Activated CD8-positive, alpha-beta T cell treated with anti-CD3 and anti-CD28 coated beads, Interleukin-2, amount 10 ng/mL, durations not matched to agents 7 days and 5 days (primary cell): ENCODE results near the gene MAZ. TPM values are rescaled to one million over a fixed set of nuclear protein-coding genes. Genes with fewer than 3 reads are reported as not detected.
A peak's percentile ranks its signal among the peaks of the same experiment; 100 is the strongest.
"Not testable (repeated sequence)": the region's sequence is repeated elsewhere in the genome, so short reads cannot be mapped to it uniquely, and the experiment has no call there.

Source experiments
- ATAC-seq: fragments of 150-1000 bp; cut with Tn5 transposase; one replicate; pipeline ENCODE4 v1.10.0; 2021; ENCODE audit warnings: moderate library complexity
- CTCF ChIA-PET: fragments of 350-600 bp; sonication (Branson Sonifier 250); formaldehyde crosslinking; loops from one replicate; lab custom pipeline; 2021; ENCODE audit warnings: antibody characterized with exemption; lab: Charles Lee
- POLR2A ChIA-PET: fragments of 350-600 bp; sonication (Branson Sonifier 250); formaldehyde crosslinking; loops from one replicate; lab custom pipeline; 2021; ENCODE audit warnings: antibody characterized with exemption; lab: Charles Lee
- DNase-seq: peaks from one replicate; pipeline ENCODE4 v3.0.0-alpha.2; 2020
- H3K27ac Mint-ChIP-seq: one replicate; pipeline ENCODE4 v1.8.0; 2021; ENCODE audit warnings: mild to moderate bottlenecking, mixed read lengths
- H3K27me3 Mint-ChIP-seq: one replicate; pipeline ENCODE4 v1.8.0; 2021; ENCODE audit warnings: low read depth, mixed read lengths
- H3K36me3 Mint-ChIP-seq: one replicate; pipeline ENCODE4 v1.8.0; 2021; ENCODE audit warnings: low read depth, mixed read lengths
- H3K4me1 Mint-ChIP-seq: one replicate; pipeline ENCODE4 v1.8.0; 2021; ENCODE audit warnings: low read depth, mixed read lengths
- H3K4me3 Mint-ChIP-seq: one replicate; pipeline ENCODE4 v1.8.0; 2021; ENCODE audit warnings: mild to moderate bottlenecking, mixed read lengths
- H3K9me3 Mint-ChIP-seq: one replicate; pipeline ENCODE4 v1.8.0; 2022; ENCODE audit warnings: mixed read lengths; ENCODE audit not compliant: insufficient read depth
- total RNA-seq, 2 experiments: library from RNA; stranded (reverse); gene quantifications; one replicate each; pipeline ENCODE4 v1.2.3, GENCODE V29; 2021

Gene MAZ
- total RNA-seq, 2 experiments from 2014 or later: 455 to 494 TPM

DNA sequence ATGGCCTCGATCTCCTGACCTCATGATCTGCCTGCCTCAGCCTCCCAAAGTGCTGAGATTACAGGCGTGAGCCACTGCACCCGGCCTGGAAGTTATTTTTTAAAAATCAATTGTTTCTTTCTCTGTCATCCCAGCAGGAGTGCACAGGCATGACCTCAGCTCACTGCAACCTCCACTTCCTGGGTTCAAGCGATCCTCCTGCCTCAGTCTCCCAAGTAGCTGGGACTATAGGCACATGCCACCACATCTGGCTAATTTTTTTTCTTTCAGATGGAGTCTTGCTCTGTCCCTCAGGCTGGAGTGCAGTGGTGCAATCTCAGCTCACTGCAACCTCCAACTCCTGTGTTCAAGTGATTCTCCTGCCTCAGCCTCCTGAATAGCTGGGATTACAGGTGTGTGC, 19.2 kb upstream of the MAZ start:
- POLR2A ChIA-PET, H3K27ac Mint-ChIP-seq, H3K9me3 Mint-ChIP-seq, H3K27me3 Mint-ChIP-seq, H3K4me3 Mint-ChIP-seq, ATAC-seq, DNase-seq: not testable (repeated sequence)
- CTCF ChIA-PET: interaction anchor here (2.5 kb wide), 1 partner anchor 61 kb away, joined by 9 read pairs; no protein-coding TSS in a partner anchor
- Mint-ChIP-seq H3K4me1 (peaks cover 33% of the 10 kb centered on the region), H3K36me3 (peaks cover 17% of the 10 kb centered on the region)

DNA sequence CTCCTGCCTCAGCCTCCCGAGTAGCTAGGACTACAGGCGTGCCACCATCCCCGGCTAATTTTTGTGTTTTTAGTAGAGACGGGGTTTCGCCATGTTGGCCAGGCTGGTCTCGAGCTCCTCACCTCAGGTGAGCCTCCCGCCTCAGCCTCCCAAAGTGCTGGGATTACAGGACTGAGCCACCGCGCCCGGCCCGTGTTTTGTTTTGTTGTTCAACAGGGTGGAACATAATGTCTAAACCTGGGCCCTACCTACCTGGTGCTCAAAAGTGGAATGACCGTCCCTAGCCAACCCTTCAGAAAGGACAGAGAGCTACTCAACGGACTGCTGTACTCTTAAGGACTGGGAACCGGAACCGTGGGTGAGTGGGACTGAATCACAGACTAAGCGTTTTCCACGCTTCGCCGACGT, 16.6 kb upstream of the MAZ start:
- CTCF ChIA-PET: interaction anchor here (0.6 to 5.3 kb wide), 25 partner anchors 13 to 253 kb away, joined by 3 to 64 read pairs (median 6); partner anchors contain the start of genes C16orf54, INO80E, MAZ and MVP
- ATAC-seq: no peak
- peaks cover 45% of the 10 kb centered on the region for H3K4me1 Mint-ChIP-seq

DNA sequence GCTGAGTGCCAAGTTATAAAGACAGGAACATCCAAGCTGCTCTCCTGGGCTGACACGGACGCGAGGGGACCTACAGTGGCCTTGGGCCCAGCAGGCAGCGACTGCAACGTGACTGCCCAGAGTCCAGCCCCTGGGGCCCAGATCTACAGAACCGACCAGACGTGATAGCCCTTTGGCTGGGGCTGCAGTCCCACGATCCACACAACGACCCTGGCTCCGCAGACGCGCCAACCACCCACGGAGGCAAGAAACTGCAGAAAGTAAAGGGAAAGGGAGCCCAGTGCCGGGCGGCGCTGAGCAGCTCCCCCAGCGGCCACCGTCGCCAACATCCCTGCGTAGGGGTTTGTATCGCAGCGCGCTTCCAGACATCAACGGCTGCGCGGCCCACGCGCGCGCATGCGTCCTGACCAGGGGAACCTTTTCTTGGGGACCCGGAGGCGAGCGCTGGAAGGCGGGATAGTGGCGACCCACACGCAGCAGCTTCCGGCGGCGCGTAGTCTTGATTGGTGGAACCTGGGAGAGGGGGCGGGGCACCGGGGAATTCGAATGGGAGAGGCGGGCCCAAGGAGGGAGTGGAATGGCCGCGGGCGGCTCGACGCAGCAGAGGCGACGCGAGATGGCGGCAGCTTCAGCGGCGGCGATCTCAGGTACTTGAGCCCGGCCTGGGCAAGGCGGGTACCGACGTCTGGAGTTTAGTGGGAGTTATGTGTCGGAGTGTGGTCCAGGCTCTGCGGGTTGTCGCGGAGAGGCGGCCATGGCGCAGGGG, 16.0 kb upstream of the MAZ start, which contains the start of gene KIF22:
TSS of gene KIF22 (plus strand) at position 569 of the 766 bp plus-strand sequence. CDS start at position 578, 9 bp downstream.
- H3K4me1 Mint-ChIP-seq: peaks cover 44% of the 10 kb centered on the region
- peak; percentile 97 for ATAC-seq
- H3K36me3 Mint-ChIP-seq: peaks cover 43% of the 10 kb centered on the region

More for the DNA sequence above, 16.6 kb upstream of the MAZ start:
- Mint-ChIP-seq H3K27me3 (no peaks in the 10 kb centered on the region), H3K27ac (peak overlapping the region; percentile 96), H3K9me3 (no peaks in the 10 kb centered on the region), H3K4me3 (peak overlapping the region; percentile 100), H3K36me3 (peaks cover 38% of the 10 kb centered on the region)
- POLR2A ChIA-PET: interaction anchor here (0.6 to 6.9 kb wide), 24 partner anchors 9 to 227 kb away, joined by 3 to 89 read pairs (median 6); partner anchors contain the start of genes C16orf54, HIRIP3, INO80E and MAZ
- DNase-seq: no peak

DNA sequence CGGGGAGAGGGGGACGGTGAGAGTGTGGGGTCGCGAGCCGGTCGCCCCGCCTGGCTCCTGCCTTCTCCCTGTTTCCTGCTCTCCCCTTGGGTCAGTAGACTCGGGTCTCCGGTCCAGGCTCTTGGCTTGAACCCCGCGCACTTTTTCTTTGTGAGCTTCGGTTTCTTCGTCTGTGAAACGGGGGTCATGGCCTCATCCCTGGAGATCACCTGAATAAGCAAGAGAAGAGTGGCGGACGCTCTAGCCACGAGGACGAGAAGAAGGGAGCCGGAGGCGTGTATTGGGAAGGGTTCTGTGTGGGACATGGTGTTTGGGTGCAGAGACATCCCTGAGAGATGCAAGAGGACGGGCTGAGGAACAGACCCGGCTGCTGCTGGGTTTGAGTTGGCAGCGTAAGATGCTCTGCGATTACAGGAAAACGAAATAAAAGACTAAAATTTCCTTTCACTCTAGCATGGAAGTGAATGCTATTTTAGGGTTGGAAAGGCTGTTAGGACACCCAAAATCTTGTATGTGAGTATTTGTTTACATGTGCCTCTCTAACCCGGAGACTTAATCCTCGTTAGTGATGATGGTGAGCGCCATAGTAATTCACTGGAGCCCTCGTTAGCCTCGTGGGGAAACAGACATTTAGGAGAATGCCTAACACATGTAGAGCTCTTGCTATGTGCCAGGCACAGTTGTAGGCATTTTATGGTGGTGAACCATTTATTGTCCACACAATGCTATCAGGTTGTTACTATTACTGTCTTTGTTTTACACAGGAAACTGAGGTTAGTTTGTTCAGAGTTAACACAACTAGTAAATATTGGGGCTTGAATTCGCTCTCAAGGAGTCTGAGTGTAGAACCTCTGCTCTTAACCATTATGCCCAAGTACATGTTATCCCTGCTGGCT, 15.1 kb upstream of the MAZ start:
- no peaks in the 10 kb centered on the region for H3K27me3 Mint-ChIP-seq
- H3K4me3 Mint-ChIP-seq: peak overlapping the region; percentile 100
- CTCF ChIA-PET: interaction anchor here (0.9 to 5.3 kb wide), 18 partner anchors 13 to 206 kb away, joined by 3 to 64 read pairs (median 8); partner anchors contain the start of genes C16orf54, INO80E, MAZ and PAGR1

More for the DNA sequence above, 16.0 kb upstream of the MAZ start, which contains the start of gene KIF22:
- POLR2A ChIA-PET: interaction anchor here (0.7 to 6.9 kb wide), 23 partner anchors 9 to 227 kb away, joined by 3 to 89 read pairs (median 6); partner anchors contain the start of genes C16orf54, HIRIP3, INO80E and MAZ
- Mint-ChIP-seq H3K27me3 (no peaks in the 10 kb centered on the region), H3K9me3 (no peaks in the 10 kb centered on the region), H3K27ac (peak within 1 kb of the TSS; percentile 96), H3K4me3 (peak within 1 kb of the TSS; percentile 100)
- CTCF ChIA-PET: interaction anchor here (0.6 to 5.3 kb wide), 25 partner anchors 13 to 252 kb away, joined by 3 to 64 read pairs (median 6); partner anchors contain the start of genes C16orf54, INO80E, MAZ and MVP
- DNase-seq: peak; percentile 100

DNA sequence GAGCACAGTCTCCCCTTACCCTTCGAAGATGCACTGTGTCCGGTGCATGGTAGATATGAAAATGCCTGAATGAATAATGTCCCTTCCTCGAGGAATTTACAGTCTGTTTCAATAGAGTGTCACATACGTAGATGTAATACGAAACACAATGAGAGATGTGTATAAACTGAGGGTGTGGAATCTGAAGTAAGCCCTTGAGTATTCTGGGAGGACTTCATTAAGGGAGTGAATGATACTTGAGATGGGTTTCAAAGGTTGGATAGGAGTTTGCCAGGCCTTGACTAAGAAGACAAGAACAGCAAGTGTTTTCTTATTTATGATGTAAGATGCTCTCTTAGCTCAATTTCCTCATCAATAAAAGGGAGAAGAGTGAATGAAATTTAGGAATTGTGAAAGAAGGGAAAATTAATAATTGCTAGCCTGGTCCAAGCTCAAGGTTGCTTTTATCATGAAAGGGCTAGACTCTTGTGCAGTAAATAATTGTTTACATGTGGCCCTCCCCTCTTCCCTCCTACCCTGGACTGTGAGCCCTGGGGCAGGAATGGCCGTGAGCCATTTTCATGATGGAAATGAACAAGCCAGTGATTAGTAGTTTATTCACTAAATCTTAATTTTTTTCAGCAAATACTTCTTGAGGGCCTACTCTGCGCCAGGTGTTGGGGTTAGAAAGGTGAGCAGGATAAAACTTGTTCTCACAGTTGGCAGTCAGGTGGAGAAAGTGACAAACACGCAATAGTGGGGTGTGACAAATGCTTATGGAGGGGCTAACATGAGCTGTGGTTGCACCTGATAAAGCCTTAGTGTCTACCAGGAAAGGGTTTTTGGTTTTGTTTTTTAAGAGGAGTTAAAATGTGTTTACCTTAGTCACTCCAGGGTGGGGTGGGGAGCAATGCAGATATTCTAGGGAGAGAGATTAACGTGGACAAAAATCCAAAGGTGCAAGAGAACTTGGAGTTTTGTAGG, 14.2 kb upstream of the MAZ start:
- no peaks in the 10 kb centered on the region for H3K27me3 Mint-ChIP-seq
- ATAC-seq: no peak
- DNase-seq: no peak
- H3K4me3 Mint-ChIP-seq: peak overlapping the region; percentile 100
- ChIA-PET POLR2A (interaction anchor here (0.5 to 6.9 kb wide), 5 partner anchors 10 to 100 kb away, joined by 3 to 89 read pairs (median 27); partner anchors contain the start of genes C16orf54 and MAZ), CTCF (interaction anchor here (0.9 to 5.3 kb wide), 5 partner anchors 7 to 91 kb away, joined by 3 to 64 read pairs (median 36); partner anchors contain the start of gene PAGR1)
- H3K36me3 Mint-ChIP-seq: peaks cover 59% of the 10 kb centered on the region
- H3K9me3 Mint-ChIP-seq: no peaks in the 10 kb centered on the region
- peak overlapping the region; percentile 96 for H3K27ac Mint-ChIP-seq
- peaks cover 41% of the 10 kb centered on the region for H3K4me1 Mint-ChIP-seq

More for the DNA sequence above, 15.1 kb upstream of the MAZ start:
- peaks cover 41% of the 10 kb centered on the region for H3K4me1 Mint-ChIP-seq
- DNase-seq: peak; percentile 34
- peak overlapping the region; percentile 96 for H3K27ac Mint-ChIP-seq
- ATAC-seq: no peak
- H3K9me3 Mint-ChIP-seq: no peaks in the 10 kb centered on the region
- POLR2A ChIA-PET: interaction anchor here (0.5 to 6.9 kb wide), 17 partner anchors 8 to 226 kb away, joined by 3 to 89 read pairs (median 7); partner anchors contain the start of genes C16orf54, HIRIP3, INO80E and MAZ
- peaks cover 50% of the 10 kb centered on the region for H3K36me3 Mint-ChIP-seq

DNA sequence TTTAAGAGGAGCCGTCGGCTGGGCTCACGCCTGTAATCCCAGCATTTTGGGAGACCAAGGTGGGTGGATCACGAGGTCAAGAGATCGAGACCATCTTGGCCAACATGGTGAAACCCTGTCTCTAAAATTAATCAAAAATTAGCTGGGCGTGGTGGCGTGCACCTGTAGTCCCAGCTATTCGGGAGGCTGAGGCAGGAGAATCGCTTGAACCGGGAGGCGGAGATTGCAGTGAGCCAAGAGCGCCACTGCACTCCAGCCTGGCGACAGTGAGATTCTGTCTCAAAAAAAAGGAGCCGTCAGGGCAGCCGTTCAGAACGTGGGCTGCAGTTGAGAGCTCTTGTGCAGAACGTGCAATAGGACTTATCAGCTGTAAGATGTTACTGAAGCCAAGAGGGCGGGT, 13.2 kb upstream of the MAZ start:
- not testable (repeated sequence) for H3K27me3 Mint-ChIP-seq, ATAC-seq, DNase-seq, H3K9me3 Mint-ChIP-seq
- Mint-ChIP-seq H3K4me1 (peaks cover 41% of the 10 kb centered on the region), H3K4me3 (peak overlapping the region; percentile 100), H3K27ac (peak overlapping the region; percentile 65), H3K36me3 (peaks cover 68% of the 10 kb centered on the region)
- POLR2A ChIA-PET: interaction anchor here (1.0 to 6.9 kb wide), 3 partner anchors 9 to 48 kb away, joined by 3 to 89 read pairs (median 57); partner anchors contain the start of gene MAZ
- CTCF ChIA-PET: interaction anchor here (2.0 to 5.3 kb wide), 3 partner anchors 8 to 92 kb away, joined by 9 to 64 read pairs (median 36); no protein-coding TSS in a partner anchor

DNA sequence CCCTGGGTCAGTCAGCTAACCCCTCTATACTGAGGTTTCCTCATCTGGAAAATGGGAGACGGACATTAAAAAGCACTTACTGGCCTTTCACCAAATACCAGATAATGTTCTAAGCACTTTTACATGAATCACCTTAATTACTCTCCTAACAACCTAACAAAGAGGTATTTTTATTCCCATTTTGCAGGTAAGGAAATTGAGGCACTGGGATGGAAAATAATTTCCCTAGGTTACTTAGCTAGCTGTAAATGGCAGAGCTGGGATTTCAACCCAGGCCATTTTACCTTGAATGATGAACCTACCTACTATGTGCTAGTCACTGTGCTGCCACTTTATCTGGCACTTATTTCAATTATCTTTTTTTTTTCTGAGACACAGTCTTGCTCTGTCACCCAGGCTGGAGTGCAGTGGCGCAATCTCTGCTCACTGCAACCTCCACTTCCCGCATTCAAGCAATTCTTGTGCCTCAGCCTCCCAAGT, 12.1 kb upstream of the MAZ start:
- H3K36me3 Mint-ChIP-seq: peaks cover 77% of the 10 kb centered on the region
- ATAC-seq: no peak
- ChIA-PET POLR2A (interaction anchor here (1.0 to 6.9 kb wide), 3 partner anchors 8 to 49 kb away, joined by 3 to 89 read pairs (median 57); partner anchors contain the start of gene MAZ), CTCF (interaction anchor here (1.1 to 2.2 kb wide), 5 partner anchors 9 to 54 kb away, joined by 3 to 9 read pairs (median 7); partner anchors contain the start of gene PAGR1)
- H3K4me3 Mint-ChIP-seq: no peak overlapping the region
- no peaks in the 10 kb centered on the region for H3K9me3 Mint-ChIP-seq
- DNase-seq: no peak
- no peak overlapping the region for H3K27ac Mint-ChIP-seq
- peaks cover 41% of the 10 kb centered on the region for H3K4me1 Mint-ChIP-seq
- H3K27me3 Mint-ChIP-seq: no peaks in the 10 kb centered on the region

DNA sequence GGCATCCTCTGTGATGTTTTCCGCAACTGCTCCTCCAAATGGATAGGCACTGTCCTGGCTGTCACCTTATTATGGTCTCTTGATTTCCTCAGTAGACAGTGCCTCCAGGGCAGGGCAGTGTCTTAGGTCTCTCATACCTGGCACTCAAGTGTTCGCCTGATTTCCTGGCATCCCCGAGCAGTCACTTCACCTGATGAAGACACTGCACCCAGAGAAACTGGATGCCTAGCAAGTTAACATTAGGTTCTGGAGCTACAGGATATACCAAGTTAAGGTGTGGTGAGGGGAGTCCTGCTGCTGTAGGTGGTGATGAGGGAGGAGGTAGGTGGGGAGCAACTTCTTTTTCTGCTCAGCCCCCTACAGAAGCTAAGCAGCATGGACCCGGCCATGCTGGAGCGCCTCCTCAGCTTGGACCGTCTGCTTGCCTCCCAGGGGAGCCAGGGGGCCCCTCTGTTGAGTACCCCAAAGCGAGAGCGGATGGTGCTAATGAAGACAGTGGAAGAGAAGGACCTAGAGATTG, 3.9 kb upstream of the MAZ start:
- ATAC-seq (no peak), DNase-seq (no peak)
- CTCF ChIA-PET: interaction anchor here (1.5 to 3.1 kb wide), 5 partner anchors 11 to 102 kb away, joined by 4 to 36 read pairs (median 9); partner anchors contain the start of genes KIF22 and PAGR1
- H3K9me3 Mint-ChIP-seq: no peaks in the 10 kb centered on the region
- H3K27me3 Mint-ChIP-seq: no peaks in the 10 kb centered on the region
- H3K36me3 Mint-ChIP-seq: peaks cover 63% of the 10 kb centered on the region
- H3K4me3 Mint-ChIP-seq: no peak overlapping the region
- H3K4me1 Mint-ChIP-seq: peaks cover 27% of the 10 kb centered on the region
- peak overlapping the region; percentile 60 for H3K27ac Mint-ChIP-seq
- POLR2A ChIA-PET: interaction anchor here (0.5 to 5.4 kb wide), 2 partner anchors 10 to 22 kb away, joined by 4 to 89 read pairs; partner anchors contain the start of gene KIF22

DNA sequence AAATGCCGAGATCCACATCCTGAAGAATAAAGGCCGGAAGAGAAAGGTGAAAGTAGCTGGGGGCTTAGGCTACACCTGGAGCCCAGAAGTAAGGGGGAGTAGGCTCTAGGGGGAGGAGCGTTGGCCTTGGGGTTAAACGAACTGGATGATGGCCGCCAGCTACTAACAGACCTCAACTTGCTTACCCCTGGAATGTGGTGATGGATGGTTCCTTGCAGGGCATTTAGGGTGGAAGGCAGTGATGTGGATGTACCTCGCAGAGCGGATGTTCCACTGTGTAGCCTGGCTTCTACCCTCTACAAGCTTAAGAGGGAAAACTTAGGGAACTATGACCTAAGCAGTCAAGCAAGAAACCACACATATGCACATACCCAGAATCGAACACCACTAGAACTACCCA, 2.3 kb upstream of the MAZ start:
- H3K9me3 Mint-ChIP-seq: no peaks in the 10 kb centered on the region
- ATAC-seq (no peak), DNase-seq (no peak)
- peaks cover 64% of the 10 kb centered on the region for H3K36me3 Mint-ChIP-seq
- POLR2A ChIA-PET: interaction anchor here (0.6 to 5.4 kb wide), 9 partner anchors 11 to 127 kb away, joined by 3 to 89 read pairs (median 5); partner anchors contain the start of genes KIF22 and PAGR1
- CTCF ChIA-PET: interaction anchor here (1.2 to 3.1 kb wide), 9 partner anchors 9 to 228 kb away, joined by 3 to 36 read pairs (median 9); partner anchors contain the start of genes KIF22 and PAGR1
- H3K27me3 Mint-ChIP-seq: no peaks in the 10 kb centered on the region
- H3K4me1 Mint-ChIP-seq: peaks cover 37% of the 10 kb centered on the region
- H3K4me3 Mint-ChIP-seq: peak overlapping the region; percentile 89
- peak overlapping the region; percentile 93 for H3K27ac Mint-ChIP-seq
